Fibroblast of skin of abdomen (primary cell): ENCODE results near the gene DLL1.
"Not testable (repeated sequence)": the region's sequence is repeated elsewhere in the genome, so short reads cannot be mapped to it uniquely, and the experiment has no call there.

Source experiments
- DNase-seq: peaks from one replicate; pipeline ENCODE4 v3.0.0-alpha.2; 2013

DLL1 gene

GRCh38 chr6:170266061-170266825 is 24.6 kb downstream of the DLL1 start:
- DNase-seq: no peak

GRCh38 chr6:170265655-170266054 is 25.2 kb downstream of the DLL1 start:
- no peak for DNase-seq

GRCh38 chr6:170264644-170265043 is 26.2 kb downstream of the DLL1 start:
- DNase-seq: not testable (repeated sequence)

GRCh38 chr6:170264086-170264485 is 26.8 kb downstream of the DLL1 start:
- no peak for DNase-seq

GRCh38 chr6:170263410-170263809 is 27.5 kb downstream of the DLL1 start:
- DNase-seq: no peak

GRCh38 chr6:170262489-170263088 is 28.3 kb downstream of the DLL1 start:
- DNase-seq: no peak

GRCh38 chr6:170261643-170262488 is 29.0 kb downstream of the DLL1 start:
- DNase-seq: no peak

- no peak for DNase-seq
These were observed 30.2 kb downstream of the DLL1 start for GRCh38 chr6:170260686-170261085.

GRCh38 chr6:170259278-170259677 is 31.6 kb downstream of the DLL1 start:
- no peak for DNase-seq

GRCh38 chr6:170258407-170258806 is 32.5 kb downstream of the DLL1 start:
- no peak for DNase-seq

GRCh38 chr6:170257376-170257775 is 33.5 kb downstream of the DLL1 start:
- DNase-seq: no peak

GRCh38 chr6:170256641-170257040 is 34.2 kb downstream of the DLL1 start:
- no peak for DNase-seq

- DNase-seq: no peak
These were observed 35.3 kb downstream of the DLL1 start for GRCh38 chr6:170255426-170256125.

- DNase-seq: no peak
These were observed 36.3 kb downstream of the DLL1 start for GRCh38 chr6:170254315-170255213.

GRCh38 chr6:170253910-170254269 is 37.0 kb downstream of the DLL1 start:
- DNase-seq: no peak

- DNase-seq: no peak
These were observed 37.5 kb downstream of the DLL1 start for GRCh38 chr6:170253226-170253909.

GRCh38 chr6:170251776-170252571 is 38.9 kb downstream of the DLL1 start:
- no peak for DNase-seq

- no peak for DNase-seq
These were observed 39.7 kb downstream of the DLL1 start for GRCh38 chr6:170250981-170251775.

- no peak for DNase-seq
These were observed 40.4 kb downstream of the DLL1 start for GRCh38 chr6:170250455-170250854.
